Common myeloid progenitor, CD34-positive (primary cell): Measurements from ENCODE around the gene PTPRD.
A peak's percentile ranks its signal among the peaks of the same experiment; 100 is the strongest.

ENCODE experiments used
- CTCF ChIA-PET: fragments of 350-600 bp; sonication (Branson Sonifier 250); formaldehyde crosslinking; loops from one replicate; lab custom pipeline; 2021; ENCODE audit warnings: antibody characterized with exemption; lab: Charles Lee
- POLR2A ChIA-PET: fragments of 350-600 bp; sonication (Branson Sonifier 250); formaldehyde crosslinking; loops from one replicate; lab custom pipeline; 2021; ENCODE audit warnings: antibody characterized with exemption; lab: Charles Lee
- DNase-seq, 3 donors: peaks; one replicate each; pipeline versions ENCODE4 v3.0.0 to v3.0.0-alpha.2; 2013
- H3K27ac ChIP-seq, 2 experiments: 1 replicate in 1 of 2; 2 replicates in 1 of 2; pipeline ENCODE4 v1.7.0; 2013; ENCODE audit warnings: inconsistent platforms in 2 of 2, low read length in 2 of 2, mild to moderate bottlenecking in 2 of 2, low read depth in 1 of 2, moderate library complexity in 1 of 2; ENCODE audit not compliant: severe bottlenecking in 2 of 2, insufficient read depth in 1 of 2, poor library complexity in 1 of 2
- H3K27me3 ChIP-seq, 5 experiments: replicated peaks in 2 of 5; 1 replicate in 3 of 5; 2 replicates in 2 of 5; pipeline versions ENCODE4 v1.6.1 to v1.7.0; 2013; ENCODE audit warnings: low read length in 4 of 5, mild to moderate bottlenecking in 2 of 5, moderate library complexity in 2 of 5, inconsistent platforms in 1 of 5; ENCODE audit not compliant: insufficient read depth in 5 of 5, control insufficient read depth in 4 of 5
- H3K36me3 ChIP-seq, 4 experiments: 1 replicate in 2 of 4; 2 replicates in 2 of 4; pipeline versions ENCODE4 v1.6.1 to v1.7.0; 2013; ENCODE audit warnings: low read length in 3 of 4, control low read depth in 1 of 4, mild to moderate bottlenecking in 1 of 4; ENCODE audit not compliant: control insufficient read depth in 4 of 4, insufficient read depth in 4 of 4
- H3K4me1 ChIP-seq, 4 experiments: 1 replicate in 3 of 4; 2 replicates in 1 of 4; pipeline versions ENCODE4 v1.6.1 to v1.7.1; 2013; ENCODE audit warnings: low read length in 3 of 4, mild to moderate bottlenecking in 3 of 4, control low read depth in 1 of 4, inconsistent platforms in 1 of 4, moderate library complexity in 1 of 4; ENCODE audit not compliant: control insufficient read depth in 4 of 4, insufficient read depth in 4 of 4; ENCODE audit errors: control extremely low read depth in 1 of 4
- H3K4me3 ChIP-seq, 7 experiments: 1 replicate in 4 of 7; 2 replicates in 3 of 7; pipeline versions ENCODE4 v1.5.1 to v1.7.0; 2013; ENCODE audit warnings: mild to moderate bottlenecking in 7 of 7, low read length in 6 of 7, moderate library complexity in 6 of 7, inconsistent platforms in 2 of 7, low read depth in 2 of 7, control low read depth in 1 of 7; ENCODE audit not compliant: insufficient read depth in 4 of 7, control insufficient read depth in 1 of 7; ENCODE audit errors: extremely low read depth in 1 of 7
- H3K9me3 ChIP-seq, 5 experiments: 1 replicate in 4 of 5; 2 replicates in 1 of 5; pipeline versions ENCODE4 v1.6.1 to v1.7.1; 2013; ENCODE audit warnings: low read length in 4 of 5, mild to moderate bottlenecking in 2 of 5, inconsistent platforms in 1 of 5, low read depth in 1 of 5, moderate library complexity in 1 of 5; ENCODE audit not compliant: control insufficient read depth in 4 of 5, insufficient read depth in 2 of 5; ENCODE audit errors: control extremely low read depth in 1 of 5
- WGBS: methylation state at CpG from one replicate; pipeline ENCODE4 v1.1.5; 2013; ENCODE audit not compliant: insufficient coverage; 5-methylcytosine and 5-hydroxymethylcytosine counted together

PTPRD gene

GRCh38 chr9:8589476-8589875, 2023.3 kb downstream of the PTPRD start:
- POLR2A ChIA-PET, result no interaction called here
- Histone ChIP-seq H3K36me3 (no peaks in the 10 kb centered on the region), H3K4me3 (no peak overlapping the region), H3K4me1 (peaks cover 3 to 8% (median 6%) of the 10 kb centered on the region in 4 experiments), H3K27me3 (no peaks in the 10 kb centered on the region), H3K9me3 (no peaks in the 10 kb centered on the region), H3K27ac (no peak overlapping the region)
- CTCF ChIA-PET, result no interaction called here
- 97% methylated on average over 4 of the region's 4 CpGs for WGBS
- DNase-seq, result no peak

- H3K27me3 ChIP-seq, result no peaks in the 10 kb centered on the region
- no CpG with 5 or more reads among the region's 2 CpGs for WGBS
- peaks cover 0 to 5% (median 1%) of the 10 kb centered on the region in 5 experiments for H3K9me3 ChIP-seq
- CTCF ChIA-PET, result no interaction called here
- H3K36me3 ChIP-seq, result no peaks in the 10 kb centered on the region
- peak overlapping the region in 1 of 7 experiments; percentile 36 for H3K4me3 ChIP-seq
- peaks cover 3 to 8% (median 6%) of the 10 kb centered on the region in 4 experiments for H3K4me1 ChIP-seq
- peak in 2 of 3 donors; percentile 65 to 68 for DNase-seq
- H3K27ac ChIP-seq, result no peak overlapping the region
- POLR2A ChIA-PET, result no interaction called here
These were observed 2027.8 kb downstream of the PTPRD start for GRCh38 chr9:8585036-8585435.

- ChIA-PET POLR2A (no interaction called here), CTCF (interaction anchor here (1.3 kb wide), 1 partner anchor 11 kb away, joined by 3 read pairs; no protein-coding TSS in a partner anchor)
- Histone ChIP-seq H3K4me3 (no peak overlapping the region), H3K27me3 (no peaks in the 10 kb centered on the region), H3K27ac (no peak overlapping the region), H3K4me1 (peaks cover 0 to 1% (median 0%) of the 10 kb centered on the region in 4 experiments), H3K9me3 (peaks cover 0 to 5% (median 1%) of the 10 kb centered on the region in 5 experiments), H3K36me3 (no peaks in the 10 kb centered on the region)
- DNase-seq, result no peak
- 100% methylated on average over 1 of the region's 2 CpGs for WGBS
These were observed 2033.1 kb downstream of the PTPRD start for GRCh38 chr9:8579661-8580060.

GRCh38 chr9:8576741-8577140, 2036.1 kb downstream of the PTPRD start:
- Histone ChIP-seq H3K4me3 (no peak overlapping the region), H3K4me1 (no peaks in the 10 kb centered on the region), H3K27me3 (no peaks in the 10 kb centered on the region), H3K9me3 (no peaks in the 10 kb centered on the region), H3K36me3 (no peaks in the 10 kb centered on the region), H3K27ac (no peak overlapping the region)
- CTCF ChIA-PET, result no interaction called here
- no peak for DNase-seq
- POLR2A ChIA-PET, result no interaction called here

GRCh38 chr9:8574846-8575245, 2038.0 kb downstream of the PTPRD start:
- ChIA-PET POLR2A (no interaction called here), CTCF (no interaction called here)
- Histone ChIP-seq H3K36me3 (no peaks in the 10 kb centered on the region), H3K27me3 (no peaks in the 10 kb centered on the region), H3K27ac (no peak overlapping the region), H3K4me3 (no peak overlapping the region), H3K9me3 (no peaks in the 10 kb centered on the region), H3K4me1 (peaks cover 0 to 2% (median under 1%) of the 10 kb centered on the region in 4 experiments)
- WGBS, result 100% methylated on average over 2 of the region's 4 CpGs
- no peak for DNase-seq

- Histone ChIP-seq H3K9me3 (no peaks in the 10 kb centered on the region), H3K36me3 (no peaks in the 10 kb centered on the region), H3K4me1 (peaks cover 0 to 6% (median 3%) of the 10 kb centered on the region in 4 experiments), H3K4me3 (no peak overlapping the region), H3K27ac (no peak overlapping the region), H3K27me3 (no peaks in the 10 kb centered on the region)
- DNase-seq, result no peak
- ChIA-PET CTCF (no interaction called here), POLR2A (no interaction called here)
These were observed 2040.6 kb downstream of the PTPRD start for GRCh38 chr9:8572209-8572608.

GRCh38 chr9:8571643-8572042, 2041.2 kb downstream of the PTPRD start:
- H3K36me3 ChIP-seq, result no peaks in the 10 kb centered on the region
- peaks cover 0 to 6% (median 3%) of the 10 kb centered on the region in 4 experiments for H3K4me1 ChIP-seq
- no peaks in the 10 kb centered on the region for H3K27me3 ChIP-seq
- DNase-seq, result no peak
- WGBS, result 100% methylated on average over 2 of the region's 2 CpGs
- H3K9me3 ChIP-seq, result peaks cover 0 to 1% (median 0%) of the 10 kb centered on the region in 5 experiments
- CTCF ChIA-PET, result no interaction called here
- no peak overlapping the region for H3K4me3 ChIP-seq
- POLR2A ChIA-PET, result no interaction called here
- H3K27ac ChIP-seq, result no peak overlapping the region
